Cerebellar nuclear complex (tissue), 1 donor: ENCODE data around the gene HINT3.
"Not testable (repeated sequence)": the region's sequence is repeated elsewhere in the genome, so short reads cannot be mapped to it uniquely, and the experiment has no call there.

ENCODE experiments used
- DNase-seq, 2 experiments: peaks; one replicate each; lab custom pipeline; 2025; lab: John Stamatoyannopoulos, UW

Gene HINT3

DNA sequence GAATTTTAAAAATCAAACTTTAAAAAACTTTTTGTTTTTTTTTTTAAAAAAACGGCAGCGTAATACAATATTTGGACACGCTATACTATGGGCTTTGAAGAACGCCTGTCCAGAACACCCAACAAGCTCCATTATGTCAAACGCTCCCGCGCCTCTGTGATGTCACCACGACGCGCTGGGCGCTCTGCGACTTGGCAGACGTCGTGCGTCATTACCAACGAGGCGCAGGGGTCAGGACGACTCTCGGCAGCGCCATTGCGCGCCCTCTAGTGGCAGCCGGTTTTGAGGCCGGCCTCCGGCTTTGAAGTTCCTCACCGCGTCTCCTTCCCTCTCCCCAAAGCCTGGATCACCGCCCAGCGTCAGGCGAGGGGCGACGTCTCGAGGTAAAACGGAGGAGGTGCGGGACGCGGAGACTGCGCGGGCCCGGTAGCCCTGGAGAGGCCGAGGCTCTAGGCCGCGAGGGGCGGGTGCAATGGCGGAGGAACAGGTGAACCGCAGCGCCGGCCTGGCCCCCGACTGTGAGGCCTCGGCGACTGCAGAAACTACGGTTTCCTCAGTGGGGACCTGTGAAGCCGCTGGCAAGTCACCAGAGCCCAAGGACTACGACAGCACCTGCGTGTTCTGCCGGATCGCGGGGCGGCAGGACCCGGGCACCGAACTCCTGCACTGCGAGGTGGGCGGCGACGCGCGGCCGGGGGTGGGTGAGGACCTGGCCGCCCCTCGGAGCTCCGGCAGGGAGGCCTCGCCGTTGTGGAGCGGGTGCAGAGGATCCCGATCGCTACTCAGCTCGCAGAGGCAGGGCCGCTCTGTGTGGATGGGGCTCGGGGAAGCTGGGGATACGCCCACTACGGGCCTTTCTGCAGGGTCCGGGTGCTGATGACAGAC is at the start of gene HINT3:
Gene HINT3 (plus strand): TSS at position 265 of the 885 bp plus-strand sequence. CDS start 208 bp downstream, at position 473.
- peak; percentile 88 to 90 for DNase-seq

DNA sequence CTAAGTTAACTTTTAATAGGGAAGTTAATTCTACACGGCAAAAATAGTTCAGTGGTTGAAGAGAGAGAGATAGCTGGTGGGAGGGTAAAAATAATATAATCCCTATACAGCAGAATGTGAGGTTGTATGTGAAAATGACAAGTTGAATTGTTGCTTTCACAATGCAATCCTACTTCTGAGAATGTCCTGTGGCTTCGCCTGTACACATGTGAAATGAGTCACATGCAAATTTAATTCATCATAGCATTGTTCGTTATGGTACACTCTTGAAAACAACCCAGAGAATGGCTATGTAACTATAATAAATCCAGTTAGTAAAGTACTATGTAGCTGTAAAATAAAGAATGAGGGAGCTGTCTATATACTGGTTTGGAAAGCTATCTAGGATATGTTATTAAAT is 46.0 kb upstream of the HINT3 start:
- DNase-seq = no peak

- DNase-seq = not testable (repeated sequence)
Observed at GRCh38 chr6:125911051-125911451, 45.5 kb upstream of the HINT3 start.

- not testable (repeated sequence) for DNase-seq
Observed at GRCh38 chr6:125912430-125912829, 44.1 kb upstream of the HINT3 start.

DNA sequence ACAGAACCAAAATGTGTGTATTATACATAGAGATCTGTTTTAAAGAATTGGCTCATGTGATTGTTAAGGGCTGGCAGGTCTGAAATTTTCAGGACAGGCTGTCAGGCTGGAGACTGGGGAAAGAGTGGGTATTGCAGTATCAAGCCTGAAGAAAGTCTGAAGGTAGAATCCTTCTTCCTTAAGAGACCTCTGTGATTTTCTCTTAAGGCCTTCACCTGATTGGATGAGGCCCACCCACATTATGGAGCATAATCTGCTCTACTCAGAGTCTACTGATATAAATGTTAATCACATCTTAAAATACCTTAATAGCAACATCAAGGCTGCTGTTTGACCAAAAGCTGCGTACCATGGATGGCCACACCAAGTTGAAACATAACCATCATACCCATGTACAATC is 43.4 kb upstream of the HINT3 start:
- no peak for DNase-seq

DNA sequence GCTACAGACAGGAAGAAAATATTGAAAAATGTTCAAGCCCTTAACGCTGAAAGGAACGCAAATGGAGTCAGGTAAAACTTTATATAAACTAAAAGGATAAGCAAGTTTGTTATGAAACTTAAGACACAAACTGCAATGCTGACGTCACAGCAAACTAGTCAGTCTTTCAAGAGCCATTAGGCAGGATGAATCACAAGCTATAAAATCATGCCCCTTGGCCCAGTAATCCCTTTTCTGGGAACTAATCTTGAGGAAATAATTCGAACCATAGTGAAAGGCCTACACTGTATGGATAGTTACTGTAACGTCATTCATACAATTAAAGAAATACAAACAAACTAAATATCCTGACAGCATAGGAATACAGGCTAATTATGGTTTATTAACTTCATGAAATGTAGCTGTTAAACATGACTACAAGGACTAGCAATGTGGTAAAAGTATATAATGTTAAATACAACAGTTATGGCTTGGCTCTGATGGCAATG is 42.7 kb upstream of the HINT3 start:
- no peak for DNase-seq

- no peak for DNase-seq
Observed at GRCh38 chr6:125918230-125918629, 38.3 kb upstream of the HINT3 start.

- no peak for DNase-seq
Observed at GRCh38 chr6:125918681-125919566, 37.6 kb upstream of the HINT3 start.

DNA sequence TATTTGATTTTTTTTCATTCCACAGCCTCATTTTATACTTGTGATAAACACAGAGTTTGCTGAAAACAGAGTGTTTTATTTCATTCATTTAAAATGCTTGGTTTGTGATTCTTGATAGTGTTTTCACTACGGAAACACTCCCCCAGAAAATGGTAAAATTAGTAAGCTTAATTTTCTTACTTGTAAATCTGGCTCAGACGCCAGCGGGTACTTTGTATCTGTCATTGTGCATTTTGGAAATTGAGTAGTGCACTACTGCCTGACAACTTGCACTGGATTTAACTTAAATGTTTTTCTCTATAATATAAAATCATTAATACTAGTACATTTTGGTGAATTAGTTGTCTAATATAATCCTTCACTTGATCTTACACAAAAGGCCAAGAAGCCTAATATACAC is 37.0 kb upstream of the HINT3 start:
- DNase-seq = no peak

DNA sequence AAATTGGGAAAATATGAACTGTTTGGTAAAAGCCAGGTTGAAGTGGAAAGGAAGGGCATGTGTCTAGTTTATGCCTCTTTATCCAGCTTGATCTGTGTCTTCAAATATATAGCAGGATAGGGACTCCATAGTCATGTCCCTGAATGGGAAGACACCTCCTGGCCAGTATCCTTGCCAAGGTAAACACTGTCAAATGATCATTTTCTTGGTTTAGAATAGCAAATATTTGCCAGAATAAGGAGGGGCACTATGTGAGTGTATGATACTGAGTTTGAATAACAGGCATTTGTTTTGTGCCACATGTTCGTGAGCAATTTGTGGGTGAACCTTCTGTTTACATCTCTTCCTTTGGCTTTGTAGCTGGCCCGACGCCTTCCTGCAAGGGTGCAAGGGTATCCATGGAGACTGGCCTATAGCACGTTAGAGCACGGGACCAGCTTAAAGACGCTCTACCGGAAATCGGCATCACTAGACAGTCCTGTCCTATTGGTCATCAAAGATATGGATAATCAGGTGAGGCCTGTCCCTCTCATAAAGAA is 34.2 kb upstream of the HINT3 start:
- no peak for DNase-seq

- DNase-seq = no peak
Observed at GRCh38 chr6:125923366-125923877, 33.1 kb upstream of the HINT3 start.

DNA sequence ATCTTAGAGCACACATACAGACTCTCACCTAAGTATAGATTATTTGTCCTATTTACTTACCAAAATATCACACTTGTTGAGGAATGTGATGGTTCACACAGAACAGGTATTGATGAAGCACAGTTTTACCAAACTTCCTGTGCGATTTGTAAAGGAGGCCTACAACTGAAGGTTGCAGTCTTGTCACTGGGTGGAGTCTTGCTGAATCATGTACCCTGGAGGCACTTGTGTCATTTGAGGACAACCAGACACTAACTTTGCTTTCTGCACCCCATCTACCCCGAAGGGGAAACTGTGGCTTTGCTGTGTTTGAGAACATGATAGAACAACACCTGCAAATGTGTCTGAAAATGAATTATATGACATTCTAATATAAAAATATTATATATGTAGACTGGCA is 32.4 kb upstream of the HINT3 start:
- DNase-seq = no peak

- DNase-seq = no peak
Observed at GRCh38 chr6:125924697-125925358, 31.7 kb upstream of the HINT3 start.

GRCh38 chr6:125926711-125927110 is 29.9 kb upstream of the HINT3 start:
- DNase-seq = no peak

GRCh38 chr6:125927761-125928160 is 28.8 kb upstream of the HINT3 start:
- DNase-seq = no peak

DNA sequence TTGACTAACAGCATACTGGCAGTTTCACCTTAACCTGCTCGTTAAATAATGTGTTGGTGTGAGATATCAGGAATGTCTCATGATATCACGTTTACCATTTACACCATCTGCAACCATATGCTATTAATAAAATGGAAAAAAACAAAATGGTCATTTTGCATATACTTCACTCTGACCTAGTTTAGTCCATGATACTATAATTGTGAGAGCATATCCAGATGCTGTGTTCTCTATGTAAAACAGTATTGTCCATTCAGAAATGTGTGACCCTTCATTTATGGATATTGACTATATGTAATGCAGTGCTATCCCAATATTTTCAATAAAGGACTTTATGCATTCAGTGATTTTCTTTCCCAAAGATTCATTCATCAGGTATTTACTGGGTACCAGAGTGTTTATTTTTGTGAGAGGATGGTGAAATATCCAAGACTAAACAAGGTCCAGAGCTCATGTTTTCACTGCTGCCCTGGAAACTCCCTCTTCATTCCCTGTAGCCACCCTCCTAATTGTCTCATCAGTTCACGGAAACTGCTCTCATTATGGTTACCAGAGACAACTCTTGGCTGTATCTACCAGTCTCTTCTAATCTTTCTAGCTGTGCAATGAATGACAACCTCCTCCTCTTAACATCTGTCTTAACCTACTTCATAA is 25.7 kb upstream of the HINT3 start:
- DNase-seq = no peak

- DNase-seq = no peak
Observed at GRCh38 chr6:125931733-125932450, 24.7 kb upstream of the HINT3 start.

DNA sequence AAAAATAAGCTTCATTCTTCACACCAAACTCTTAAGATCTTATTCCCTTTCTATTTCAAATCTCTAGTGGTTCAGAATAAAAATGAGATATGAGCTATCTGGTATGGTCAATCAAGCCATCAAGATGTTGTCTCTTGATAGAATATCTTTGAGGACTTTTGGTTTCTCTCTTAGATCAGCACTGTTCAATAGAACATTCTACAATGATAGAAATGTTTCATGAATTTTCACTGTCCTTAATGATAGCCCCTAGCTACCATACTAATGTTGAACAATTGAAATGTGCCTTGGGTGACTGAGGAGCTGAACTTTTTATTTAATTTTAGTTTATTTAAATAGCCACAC is 24.1 kb upstream of the HINT3 start:
- no peak for DNase-seq

DNA sequence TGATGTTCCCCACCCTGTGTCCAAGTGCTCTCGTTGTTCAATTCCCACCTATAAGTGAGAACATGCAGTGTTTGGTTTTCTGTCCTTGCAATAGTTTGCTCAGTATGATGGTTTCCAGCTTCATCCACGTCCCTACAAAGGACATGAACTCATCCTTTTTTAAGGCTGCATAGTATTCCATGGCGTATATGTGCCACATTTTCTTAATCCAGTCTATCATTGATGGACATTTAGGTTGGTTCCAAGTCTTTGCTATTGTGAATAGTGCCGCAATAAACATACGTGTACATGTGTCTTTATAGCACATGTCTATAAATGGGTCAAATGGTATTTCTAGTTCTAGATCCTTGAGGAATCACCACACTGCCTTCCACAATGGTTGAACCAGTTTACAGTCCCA is 21.1 kb upstream of the HINT3 start:
- not testable (repeated sequence) for DNase-seq

DNA sequence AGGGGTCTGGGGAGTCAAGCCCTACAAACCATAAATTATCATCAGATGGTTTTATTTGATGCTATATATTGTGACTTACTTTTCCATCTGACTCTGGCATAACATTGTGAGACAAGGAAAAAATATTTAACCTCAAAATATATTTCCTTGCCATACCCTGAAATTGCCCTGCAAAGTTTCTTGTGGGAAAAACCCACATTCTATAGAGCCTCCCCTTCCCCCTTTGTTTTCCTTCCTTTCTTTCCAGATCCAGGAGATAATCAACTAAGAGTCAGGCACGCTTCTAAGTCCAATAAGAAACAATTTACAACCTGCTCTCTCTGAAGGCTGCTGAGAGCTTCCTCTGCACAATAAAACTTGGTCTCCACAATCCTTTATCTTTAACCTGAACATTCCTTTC is 17.5 kb upstream of the HINT3 start:
- no peak for DNase-seq

- no peak for DNase-seq
Observed at GRCh38 chr6:125939791-125940190, 16.8 kb upstream of the HINT3 start.
